ENCODE measurements around the gene ASAP2.

Gene ASAP2

GRCh38 chr2:9410108-9410507 is 203.5 kb downstream of the ASAP2 start:
- Histone ChIP-seq H3K27ac (ENCODE audit: low read length) (no peak overlapping the region), H3K4me1 (ENCODE audit: insufficient read depth, low read length) (no peaks in the 10 kb centered on the region), H3K9me3 (ENCODE audit: insufficient read depth, low read depth, low read length) (no peaks in the 10 kb centered on the region), H3K4me3 (ENCODE audit: low read length) (no peak overlapping the region), H3K9ac (ENCODE audit: low read depth, low read length) (no peak overlapping the region), H3K36me3 (ENCODE audit: insufficient read depth, low read depth, low read length) (peaks cover 20% of the 10 kb centered on the region; the same call in 1 of the 2 replicates), H3K27me3 (ENCODE audit: insufficient read depth, low read length) (no peaks in the 10 kb centered on the region)

- H3K4me1 ChIP-seq (ENCODE audit: insufficient read depth, low read length) = no peaks in the 10 kb centered on the region
- H3K27me3 ChIP-seq (ENCODE audit: insufficient read depth, low read length) = no peaks in the 10 kb centered on the region
- 0 out of 2 replicates have a peak, but pooled peaks cover 6% of the 10 kb centered on the region for H3K36me3 ChIP-seq (ENCODE audit: insufficient read depth, low read depth, low read length)
- no peak overlapping the region for H3K27ac ChIP-seq (ENCODE audit: low read length)
- no peaks in the 10 kb centered on the region for H3K9me3 ChIP-seq (ENCODE audit: insufficient read depth, low read depth, low read length)
- H3K4me3 ChIP-seq (ENCODE audit: low read length) = no peak overlapping the region
- H3K9ac ChIP-seq (ENCODE audit: low read depth, low read length) = no peak overlapping the region
These were observed 206.2 kb downstream of the ASAP2 start for GRCh38 chr2:9412781-9413180.

GRCh38 chr2:9415516-9416169 is 209.0 kb downstream of the ASAP2 start:
- Histone ChIP-seq H3K27ac (ENCODE audit: low read length) (no peak overlapping the region), H3K36me3 (ENCODE audit: insufficient read depth, low read depth, low read length) (0 out of 2 replicates have a peak, but pooled peaks cover 9% of the 10 kb centered on the region), H3K9ac (ENCODE audit: low read depth, low read length) (no peak overlapping the region)

GRCh38 chr2:9416267-9416961 is 209.8 kb downstream of the ASAP2 start:
- Histone ChIP-seq H3K9ac (ENCODE audit: low read depth, low read length) (no peak overlapping the region), H3K36me3 (ENCODE audit: insufficient read depth, low read depth, low read length) (0 out of 2 replicates have a peak, but pooled peaks cover 5% of the 10 kb centered on the region), H3K27ac (ENCODE audit: low read length) (no peak overlapping the region), H3K4me1 (ENCODE audit: insufficient read depth, low read length) (no peaks in the 10 kb centered on the region), H3K9me3 (ENCODE audit: insufficient read depth, low read depth, low read length) (no peaks in the 10 kb centered on the region), H3K4me3 (ENCODE audit: low read length) (no peak overlapping the region), H3K27me3 (ENCODE audit: insufficient read depth, low read length) (no peaks in the 10 kb centered on the region)

More at GRCh38 chr2:9415516-9416169, 209.0 kb downstream of the ASAP2 start:
- Histone ChIP-seq H3K27me3 (ENCODE audit: insufficient read depth, low read length) (no peaks in the 10 kb centered on the region), H3K4me1 (ENCODE audit: insufficient read depth, low read length) (no peaks in the 10 kb centered on the region), H3K9me3 (ENCODE audit: insufficient read depth, low read depth, low read length) (no peaks in the 10 kb centered on the region), H3K4me3 (ENCODE audit: low read length) (no peak overlapping the region)

- Histone ChIP-seq H3K4me3 (ENCODE audit: low read length) (no peak overlapping the region), H3K36me3 (ENCODE audit: insufficient read depth, low read depth, low read length) (0 out of 2 replicates have a peak, but pooled peaks cover 5% of the 10 kb centered on the region), H3K9me3 (ENCODE audit: insufficient read depth, low read depth, low read length) (no peaks in the 10 kb centered on the region), H3K27ac (ENCODE audit: low read length) (no peak overlapping the region), H3K27me3 (ENCODE audit: insufficient read depth, low read length) (peaks cover 4% of the 10 kb centered on the region), H3K4me1 (ENCODE audit: insufficient read depth, low read length) (no peaks in the 10 kb centered on the region), H3K9ac (ENCODE audit: low read depth, low read length) (no peak overlapping the region)
These were observed 210.3 kb downstream of the ASAP2 start for GRCh38 chr2:9416962-9417316.

- 0 out of 2 replicates have a peak, but pooled peaks cover 5% of the 10 kb centered on the region for H3K36me3 ChIP-seq (ENCODE audit: insufficient read depth, low read depth, low read length)
These were observed 211.1 kb downstream of the ASAP2 start for GRCh38 chr2:9417725-9418124.

GRCh38 chr2:9418746-9419145 is 212.1 kb downstream of the ASAP2 start:
- Histone ChIP-seq H3K9me3 (ENCODE audit: insufficient read depth, low read depth, low read length) (no peaks in the 10 kb centered on the region), H3K27me3 (ENCODE audit: insufficient read depth, low read length) (peaks cover 11% of the 10 kb centered on the region), H3K27ac (ENCODE audit: low read length) (no peak overlapping the region), H3K4me1 (ENCODE audit: insufficient read depth, low read length) (peaks cover 4% of the 10 kb centered on the region; the same call in 1 of the 2 replicates), H3K4me3 (ENCODE audit: low read length) (no peak overlapping the region), H3K36me3 (ENCODE audit: insufficient read depth, low read depth, low read length) (0 out of 2 replicates have a peak, but pooled peaks cover 5% of the 10 kb centered on the region), H3K9ac (ENCODE audit: low read depth, low read length) (no peak overlapping the region)

More at GRCh38 chr2:9417725-9418124, 211.1 kb downstream of the ASAP2 start:
- no peak overlapping the region for H3K4me3 ChIP-seq (ENCODE audit: low read length)
- H3K27ac ChIP-seq (ENCODE audit: low read length) = no peak overlapping the region
- no peaks in the 10 kb centered on the region for H3K9me3 ChIP-seq (ENCODE audit: insufficient read depth, low read depth, low read length)
- peaks cover 4% of the 10 kb centered on the region; the same call in 1 of the 2 replicates for H3K4me1 ChIP-seq (ENCODE audit: insufficient read depth, low read length)
- H3K27me3 ChIP-seq (ENCODE audit: insufficient read depth, low read length) = peaks cover 11% of the 10 kb centered on the region
- H3K9ac ChIP-seq (ENCODE audit: low read depth, low read length) = no peak overlapping the region

- no peak overlapping the region for H3K9ac ChIP-seq (ENCODE audit: low read depth, low read length)
- H3K4me1 ChIP-seq (ENCODE audit: insufficient read depth, low read length) = peaks cover 6% of the 10 kb centered on the region
- H3K27ac ChIP-seq (ENCODE audit: low read length) = no peak overlapping the region
- no peaks in the 10 kb centered on the region for H3K9me3 ChIP-seq (ENCODE audit: insufficient read depth, low read depth, low read length)
- H3K36me3 ChIP-seq (ENCODE audit: insufficient read depth, low read depth, low read length) = 0 out of 2 replicates have a peak, but pooled peaks cover 5% of the 10 kb centered on the region
- H3K4me3 ChIP-seq (ENCODE audit: low read length) = no peak overlapping the region
- peaks cover 11% of the 10 kb centered on the region for H3K27me3 ChIP-seq (ENCODE audit: insufficient read depth, low read length)
These were observed 212.9 kb downstream of the ASAP2 start for GRCh38 chr2:9419541-9419940.

- Histone ChIP-seq H3K9ac (ENCODE audit: low read depth, low read length) (no peak overlapping the region), H3K9me3 (ENCODE audit: insufficient read depth, low read depth, low read length) (no peaks in the 10 kb centered on the region), H3K27me3 (ENCODE audit: insufficient read depth, low read length) (peaks cover 11% of the 10 kb centered on the region), H3K4me3 (ENCODE audit: low read length) (no peak overlapping the region), H3K36me3 (ENCODE audit: insufficient read depth, low read depth, low read length) (0 out of 2 replicates have a peak, but pooled peaks cover 5% of the 10 kb centered on the region), H3K27ac (ENCODE audit: low read length) (no peak overlapping the region), H3K4me1 (ENCODE audit: insufficient read depth, low read length) (peaks cover 12% of the 10 kb centered on the region)
These were observed 213.9 kb downstream of the ASAP2 start for GRCh38 chr2:9420495-9420894.

- Histone ChIP-seq H3K9ac (ENCODE audit: low read depth, low read length) (peak overlapping the region; percentile 71; the same call in 1 of the 2 replicates), H3K36me3 (ENCODE audit: insufficient read depth, low read depth, low read length) (0 out of 2 replicates have a peak, but pooled peaks cover 7% of the 10 kb centered on the region), H3K4me1 (ENCODE audit: insufficient read depth, low read length) (peaks cover 12% of the 10 kb centered on the region), H3K27me3 (ENCODE audit: insufficient read depth, low read length) (peaks cover 11% of the 10 kb centered on the region), H3K9me3 (ENCODE audit: insufficient read depth, low read depth, low read length) (no peaks in the 10 kb centered on the region), H3K27ac (ENCODE audit: low read length) (no peak overlapping the region), H3K4me3 (ENCODE audit: low read length) (peak overlapping the region; percentile 82)
These were observed 215.9 kb downstream of the ASAP2 start for GRCh38 chr2:9422321-9423099.

GRCh38 chr2:9423100-9423921 is 216.7 kb downstream of the ASAP2 start, which contains the start of the genes CPSF3 and ITGB1BP1:
CPSF3 (plus strand) TSS chr2:9423654; CDS start chr2:9423774, 120 bp downstream.
ITGB1BP1 (minus strand) TSS chr2:9423528; CDS start chr2:9418697, 4,831 bp downstream.
- 0 out of 2 replicates have a peak, but pooled peaks cover 4% of the 10 kb centered on the region for H3K36me3 ChIP-seq (ENCODE audit: insufficient read depth, low read depth, low read length)
- H3K27ac ChIP-seq (ENCODE audit: low read length) = peak within 1 kb of the TSS; percentile 84
- H3K9ac ChIP-seq (ENCODE audit: low read depth, low read length) = peak within 1 kb of the TSS; percentile 98
- H3K4me1 ChIP-seq (ENCODE audit: insufficient read depth, low read length) = peaks cover 12% of the 10 kb centered on the region
- peak within 1 kb of the TSS; percentile 82 for H3K4me3 ChIP-seq (ENCODE audit: low read length)
- H3K9me3 ChIP-seq (ENCODE audit: insufficient read depth, low read depth, low read length) = no peaks in the 10 kb centered on the region
- H3K27me3 ChIP-seq (ENCODE audit: insufficient read depth, low read length) = peaks cover 11% of the 10 kb centered on the region
